Keratinocyte (primary cell): ENCODE measurements around the gene CCDC70. TPM values are rescaled to one million over a fixed set of nuclear protein-coding genes. Genes with fewer than 3 reads are reported as not detected.

Source experiments
- DNase-seq: peaks from one replicate; pipeline ENCODE4 v3.0.0-alpha.2; 2011; ENCODE audit warnings: low read depth, missing footprints, low spot score
- FAIRE-seq: peaks from 2 replicates; lab custom pipeline; 2011; peaks lifted over from hg19 to GRCh38; lab: Jason Lieb, UNC
- H2AFZ ChIP-seq: 2 replicates; pipeline ENCODE4 v1.6.0; 2012; ENCODE audit warnings: low read length, control low read depth, inconsistent platforms; ENCODE audit not compliant: control insufficient read depth
- H3K27ac ChIP-seq: 2 replicates; pipeline ENCODE4 v1.5.1; 2011; ENCODE audit warnings: low read length; ENCODE audit not compliant: control insufficient read depth, insufficient read depth
- H3K27me3 ChIP-seq: 3 replicates; pipeline ENCODE4 v1.6.0; 2011; ENCODE audit warnings: low read length; ENCODE audit not compliant: control insufficient read depth, insufficient read depth; ENCODE audit errors: extremely low read depth
- H3K36me3 ChIP-seq, 2 experiments: 2 replicates in 1 of 2; 3 replicates in 1 of 2; pipeline ENCODE4 v1.5.1; 2011; ENCODE audit warnings: low read length in 2 of 2, mild to moderate bottlenecking in 1 of 2; ENCODE audit not compliant: control insufficient read depth in 2 of 2, insufficient read depth in 2 of 2; ENCODE audit errors: extremely low read depth in 1 of 2
- H3K4me1 ChIP-seq: 3 replicates; pipeline ENCODE4 v1.5.1; 2011; ENCODE audit warnings: low read length; ENCODE audit not compliant: control insufficient read depth, insufficient read depth; ENCODE audit errors: extremely low read depth
- H3K4me2 ChIP-seq: 3 replicates; pipeline ENCODE4 v1.6.0; 2011; ENCODE audit warnings: low read depth, low read length; ENCODE audit not compliant: control insufficient read depth, insufficient read depth; ENCODE audit errors: extremely low read depth
- H3K4me3 ChIP-seq, 3 experiments: fragments of 200-600 bp in 1 of 3; sonication (generic) in 1 of 3; 2 replicates in 2 of 3; 3 replicates in 1 of 3; pipeline ENCODE4 v1.5.1; 2011 to 2016; ENCODE audit warnings: low read length in 3 of 3, mild to moderate bottlenecking in 3 of 3, control low read depth in 2 of 3, inconsistent platforms in 1 of 3, low read depth in 1 of 3, mixed read lengths in 1 of 3, mixed run types in 1 of 3, moderate library complexity in 1 of 3; ENCODE audit not compliant: control insufficient read depth in 2 of 3, insufficient read depth in 2 of 3; ENCODE audit errors: extremely low read depth in 1 of 3
- H3K79me2 ChIP-seq: 2 replicates; pipeline ENCODE4 v1.6.0; 2012; ENCODE audit warnings: low read length; ENCODE audit not compliant: control insufficient read depth, insufficient read depth
- H3K9ac ChIP-seq: 3 replicates; pipeline ENCODE4 v1.6.0; 2011; ENCODE audit warnings: low read length; ENCODE audit not compliant: control insufficient read depth, insufficient read depth; ENCODE audit errors: extremely low read depth
- H3K9me1 ChIP-seq: 3 replicates; pipeline ENCODE4 v1.6.0; 2011; ENCODE audit warnings: low read length; ENCODE audit not compliant: control insufficient read depth, insufficient read depth; ENCODE audit errors: extremely low read depth
- H3K9me3 ChIP-seq: 2 replicates; pipeline ENCODE4 v1.5.1; 2012; ENCODE audit warnings: low read depth, low read length; ENCODE audit not compliant: control insufficient read depth
- H4K20me1 ChIP-seq: 3 replicates; pipeline ENCODE4 v1.6.0; 2011; ENCODE audit warnings: low read length; ENCODE audit not compliant: control insufficient read depth, insufficient read depth; ENCODE audit errors: extremely low read depth
- CTCF ChIP-seq, 3 experiments: IDR thresholded peaks in 1 of 3; conservative IDR thresholded peaks in 1 of 3; optimal IDR thresholded peaks in 1 of 3; 2 replicates in 2 of 3; 3 replicates in 1 of 3; pipeline versions ENCODE3 to v1.5.1; 2011; ENCODE audit warnings: low read length in 3 of 3, mild to moderate bottlenecking in 3 of 3, moderate library complexity in 2 of 3, control low read depth in 1 of 3, inconsistent platforms in 1 of 3; ENCODE audit not compliant: insufficient read depth in 2 of 3; ENCODE audit errors: extremely low read depth in 1 of 3
- EZH2 ChIP-seq: IDR thresholded peaks from one replicate; pipeline ENCODE4 v1.6.1; 2012; ENCODE audit warnings: inconsistent platforms, mild to moderate bottlenecking, low read length, moderate library complexity
- dilution Hi-C: fragments of 300-500 bp; cut with MboI; formaldehyde crosslinking; loops from one replicate; pipeline ENCODE4 v1.7.0; 2020; ENCODE audit warnings: low sequenced_read_pairs; ENCODE audit not compliant: extremely low pct_ligation_motif_present
- polyA plus RNA-seq, 5 experiments: library from polyadenylated mRNA; depleted of rRNA in 3 of 5; stranded (reverse) in 3 of 5; stranded (forward) in 1 of 5; unstranded in 1 of 5; fragments of >200 nt; gene quantifications; 1 replicate in 1 of 5; 2 replicates in 3 of 5; 3 replicates in 1 of 5; pipeline versions ENCODE4 v1.2.1 to v1.2.3, GENCODE V29; 2011 to 2012; ENCODE audit warnings: missing spikeins in 2 of 5, low read depth in 1 of 5, low replicate concordance in 1 of 5

Gene CCDC70
- polyA plus RNA-seq, 1 donor (not counting 4 experiments of a cell fraction or from before 2014, with no cell fraction given), result not detected

DNA sequence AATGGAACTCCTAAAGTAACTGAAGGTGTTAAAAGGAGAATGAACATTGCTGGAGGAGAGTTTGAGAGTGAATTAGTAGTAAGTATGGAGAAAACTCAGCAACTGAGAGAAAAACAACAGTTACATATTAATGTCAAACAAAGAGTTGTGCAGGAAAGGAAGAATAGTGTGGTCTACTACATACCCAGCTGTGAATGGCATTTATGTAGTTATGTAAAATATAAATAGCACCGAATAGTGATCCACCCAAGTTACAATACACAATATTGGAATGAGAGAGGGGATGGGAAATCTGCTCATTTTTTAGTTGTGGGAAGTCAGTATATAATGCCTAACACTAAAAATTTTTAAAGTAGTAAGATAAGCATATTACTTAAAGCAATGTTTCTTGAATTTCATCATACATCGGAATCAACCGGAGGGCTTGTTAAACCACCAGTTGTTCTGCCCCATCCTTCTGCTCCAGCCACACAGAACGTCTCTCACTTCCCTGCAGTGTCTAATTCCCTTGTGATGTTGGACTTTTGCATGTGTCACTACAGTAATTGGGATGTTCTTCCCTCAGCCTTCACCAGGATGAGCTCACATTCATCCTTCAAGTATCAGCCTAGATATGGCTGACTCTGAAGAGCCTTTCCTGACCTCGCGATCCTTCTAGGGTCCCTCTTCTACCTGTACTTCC is 11.5 kb downstream of the CCDC70 start:
- Histone ChIP-seq H3K4me3 (no peak overlapping the region), H3K4me1 (no peaks in the 10 kb centered on the region), H3K27me3 (peaks cover 16% of the 10 kb centered on the region), H3K79me2 (no peaks in the 10 kb centered on the region), H3K27ac (no peak overlapping the region), H3K9ac (no peak overlapping the region), H3K9me1 (no peaks in the 10 kb centered on the region), H3K4me2 (no peak overlapping the region), H3K9me3 (no peaks in the 10 kb centered on the region), H2AFZ (no peak overlapping the region), H4K20me1 (no peaks in the 10 kb centered on the region), H3K36me3 (no peaks in the 10 kb centered on the region)
- dilution Hi-C loops, result no loop called here
- FAIRE-seq (no peak), DNase-seq (no peak)
- TF ChIP-seq CTCF (optimal IDR thresholded peaks at IDR 0.05 in 1 of 3, IDR thresholded peaks at IDR 0.05 in 1 of 3, conservative IDR thresholded peaks at IDR 0.05 in 1 of 3; ENCODE audit: extremely low read depth in 1 of 3, insufficient read depth in 2 of 3, low read length in 3 of 3) (no peak), EZH2 (no peak)

DNA sequence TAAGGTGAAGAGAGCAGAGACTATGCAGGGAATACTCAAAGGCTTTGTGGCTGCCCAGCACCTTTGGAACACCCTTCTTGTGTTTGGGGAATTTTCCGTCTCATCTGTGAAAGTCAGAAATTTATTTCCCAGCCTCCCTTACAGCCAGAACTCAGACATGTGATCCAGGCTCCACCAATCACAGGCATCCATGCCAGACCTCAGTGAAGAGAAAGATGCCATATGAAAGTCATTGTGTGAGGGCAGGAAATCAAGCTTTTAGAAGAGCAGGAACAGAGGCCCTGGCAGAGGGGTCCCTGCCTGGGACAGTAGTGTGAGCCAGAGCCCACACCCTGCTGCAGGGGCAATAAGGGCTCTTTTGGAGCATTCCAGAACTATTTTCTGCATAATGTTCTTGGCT is 12.1 kb downstream of the CCDC70 start:
- Histone ChIP-seq H3K27ac (no peak overlapping the region), H3K4me1 (no peaks in the 10 kb centered on the region), H3K4me3 (no peak overlapping the region), H3K9me1 (no peaks in the 10 kb centered on the region), H3K4me2 (no peak overlapping the region), H3K9me3 (no peaks in the 10 kb centered on the region), H3K79me2 (no peaks in the 10 kb centered on the region), H4K20me1 (no peaks in the 10 kb centered on the region), H2AFZ (no peak overlapping the region), H3K9ac (no peak overlapping the region), H3K36me3 (no peaks in the 10 kb centered on the region), H3K27me3 (peaks cover 16% of the 10 kb centered on the region)
- no peak for DNase-seq
- no peak for FAIRE-seq
- dilution Hi-C loops, result no loop called here
- TF ChIP-seq EZH2 (no peak), CTCF (optimal IDR thresholded peaks at IDR 0.05 in 1 of 3, IDR thresholded peaks at IDR 0.05 in 1 of 3, conservative IDR thresholded peaks at IDR 0.05 in 1 of 3; ENCODE audit: extremely low read depth in 1 of 3, insufficient read depth in 2 of 3, low read length in 3 of 3) (no peak)
